KOPT-K1 (cell line): Measurements from ENCODE around the gene PSEN1.

Source experiments
- H3K27ac ChIP-seq: fragments of 200-600 bp; sonication (generic); 2 replicates; pipeline ENCODE4 v1.5.1; 2016; ENCODE audit warnings: antibody characterized with exemption, mild to moderate bottlenecking, low read depth, low read length; ENCODE audit not compliant: poor library complexity, severe bottlenecking
- H3K36me3 ChIP-seq: fragments of 200-600 bp; sonication (generic); 2 replicates; pipeline ENCODE4 v1.5.1; 2017; ENCODE audit warnings: antibody characterized with exemption, mild to moderate bottlenecking, low read length, moderate library complexity; ENCODE audit not compliant: insufficient read depth
- H3K9me3 ChIP-seq: fragments of 200-600 bp; sonication (generic); 2 replicates; pipeline ENCODE4 v1.5.1; 2017; ENCODE audit warnings: antibody characterized with exemption, low read length, mild to moderate bottlenecking; ENCODE audit not compliant: insufficient read depth, poor library complexity, severe bottlenecking

The PSEN1 gene

GRCh38 chr14:73248108-73248868, 112.0 kb downstream of the PSEN1 start:
- Histone ChIP-seq H3K27ac (no peak overlapping the region), H3K9me3 (no peaks in the 10 kb centered on the region), H3K36me3 (no peaks in the 10 kb centered on the region)

DNA sequence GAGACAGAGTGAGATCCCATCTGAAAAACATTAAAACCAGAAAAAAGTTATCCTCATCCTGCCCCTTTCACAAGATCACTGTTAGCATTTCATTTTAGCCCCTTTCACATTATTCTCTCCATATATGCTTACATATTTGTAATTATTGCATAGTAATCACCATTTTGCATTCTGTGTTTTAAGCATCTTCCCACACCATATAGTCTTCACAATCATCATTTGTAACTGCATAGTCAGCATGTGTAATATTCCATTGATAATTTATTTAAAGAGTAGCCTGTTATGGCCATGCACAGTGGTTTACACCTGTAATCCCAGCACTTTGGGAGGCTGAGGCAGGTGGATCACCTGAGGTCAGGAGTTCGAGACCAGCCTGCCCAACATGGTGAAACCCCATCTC, 112.8 kb downstream of the PSEN1 start:
- Histone ChIP-seq H3K27ac (no peak overlapping the region), H3K9me3 (no peaks in the 10 kb centered on the region), H3K36me3 (no peaks in the 10 kb centered on the region)

DNA sequence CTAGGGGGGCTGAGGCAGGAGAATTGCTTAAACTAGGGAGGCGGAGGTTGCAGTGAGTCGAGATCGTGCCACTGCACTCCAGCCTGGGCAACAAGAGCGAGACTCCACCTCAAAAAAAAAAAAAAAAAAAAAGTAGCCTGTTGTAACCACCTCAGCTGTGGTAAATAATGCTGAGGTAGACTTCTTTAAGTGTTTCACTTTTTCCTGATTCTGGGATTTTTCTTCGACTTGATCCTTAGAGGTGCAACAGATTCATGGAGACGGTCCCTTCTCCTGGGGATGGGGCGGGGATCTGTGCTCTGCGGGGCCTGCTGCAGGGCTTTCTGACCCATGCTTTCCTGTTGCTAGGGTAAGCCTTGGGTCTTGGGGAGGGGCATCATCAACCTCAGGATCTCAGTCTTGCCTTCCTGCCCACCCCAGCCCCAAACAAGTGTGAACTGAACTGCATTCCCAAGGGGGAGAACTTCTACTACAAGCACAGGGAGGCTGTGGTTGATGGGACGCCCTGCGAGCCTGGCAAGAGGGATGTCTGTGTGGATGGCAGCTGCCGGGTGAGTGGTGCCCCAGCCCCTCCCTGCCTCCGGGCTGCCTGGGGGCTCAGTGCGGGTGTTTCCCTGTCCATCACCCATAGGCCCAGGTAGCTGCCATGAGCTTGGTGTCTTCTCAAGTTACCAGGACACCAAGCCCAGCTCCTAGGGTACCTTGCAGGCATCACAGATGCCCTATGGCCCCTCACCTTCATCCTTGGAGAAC, 113.4 kb downstream of the PSEN1 start:
- Histone ChIP-seq H3K27ac (no peak overlapping the region), H3K9me3 (no peaks in the 10 kb centered on the region), H3K36me3 (no peaks in the 10 kb centered on the region)

DNA sequence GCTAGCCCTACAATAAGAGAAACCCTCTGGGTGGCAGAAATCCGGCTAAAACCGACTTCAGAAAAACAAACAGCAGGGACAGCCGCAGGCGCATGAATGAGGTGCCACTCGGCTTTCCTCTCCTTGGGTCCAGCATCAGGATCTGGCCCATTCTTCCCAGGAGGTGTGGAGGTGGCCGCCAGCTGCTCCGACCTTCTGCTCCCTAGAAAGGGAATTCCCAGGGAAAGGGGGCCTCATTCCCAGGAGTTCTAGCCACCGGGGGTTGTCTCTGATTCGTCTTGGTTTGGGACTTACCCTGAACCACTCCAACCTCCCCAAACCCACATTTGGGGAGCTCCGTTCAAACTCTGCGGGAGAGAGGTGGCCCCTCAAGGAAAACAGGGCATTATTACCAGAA, 114.0 kb downstream of the PSEN1 start:
- H3K27ac ChIP-seq = no peak overlapping the region
- H3K36me3 ChIP-seq = no peaks in the 10 kb centered on the region
- H3K9me3 ChIP-seq = no peaks in the 10 kb centered on the region

DNA sequence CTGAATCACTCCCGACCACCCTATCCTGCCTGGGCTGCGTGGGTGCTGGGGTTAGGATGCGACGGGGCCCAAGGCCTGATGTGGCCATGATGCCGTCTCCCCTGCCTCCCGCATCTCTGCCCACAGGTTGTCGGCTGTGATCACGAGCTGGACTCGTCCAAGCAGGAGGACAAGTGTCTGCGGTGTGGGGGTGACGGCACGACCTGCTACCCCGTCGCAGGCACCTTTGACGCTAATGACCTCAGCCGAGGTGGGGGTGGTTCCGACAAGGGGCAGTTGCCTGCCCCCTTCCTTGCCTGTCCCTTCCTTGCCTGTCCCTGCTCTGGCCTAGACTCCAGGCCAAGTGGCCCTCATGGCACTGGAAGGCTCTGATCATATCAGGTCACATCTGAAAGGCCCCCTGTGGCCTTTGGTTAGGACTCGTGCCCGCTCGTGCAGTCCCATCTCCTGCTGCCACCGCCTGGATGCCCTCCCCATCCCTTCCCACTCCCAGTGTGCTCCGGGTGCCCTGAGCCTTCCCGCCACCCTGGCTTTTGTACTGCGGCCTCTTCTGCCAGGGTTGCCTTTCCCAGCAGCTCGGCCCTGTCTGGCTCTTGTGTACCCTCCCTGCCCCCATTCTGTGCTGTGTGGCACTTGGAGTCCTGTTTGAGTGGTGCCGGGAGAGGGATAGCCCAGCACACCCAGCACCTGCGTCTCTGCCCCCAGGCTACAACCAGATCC, 114.6 kb downstream of the PSEN1 start:
- Histone ChIP-seq H3K9me3 (no peaks in the 10 kb centered on the region), H3K27ac (no peak overlapping the region), H3K36me3 (no peaks in the 10 kb centered on the region)

DNA sequence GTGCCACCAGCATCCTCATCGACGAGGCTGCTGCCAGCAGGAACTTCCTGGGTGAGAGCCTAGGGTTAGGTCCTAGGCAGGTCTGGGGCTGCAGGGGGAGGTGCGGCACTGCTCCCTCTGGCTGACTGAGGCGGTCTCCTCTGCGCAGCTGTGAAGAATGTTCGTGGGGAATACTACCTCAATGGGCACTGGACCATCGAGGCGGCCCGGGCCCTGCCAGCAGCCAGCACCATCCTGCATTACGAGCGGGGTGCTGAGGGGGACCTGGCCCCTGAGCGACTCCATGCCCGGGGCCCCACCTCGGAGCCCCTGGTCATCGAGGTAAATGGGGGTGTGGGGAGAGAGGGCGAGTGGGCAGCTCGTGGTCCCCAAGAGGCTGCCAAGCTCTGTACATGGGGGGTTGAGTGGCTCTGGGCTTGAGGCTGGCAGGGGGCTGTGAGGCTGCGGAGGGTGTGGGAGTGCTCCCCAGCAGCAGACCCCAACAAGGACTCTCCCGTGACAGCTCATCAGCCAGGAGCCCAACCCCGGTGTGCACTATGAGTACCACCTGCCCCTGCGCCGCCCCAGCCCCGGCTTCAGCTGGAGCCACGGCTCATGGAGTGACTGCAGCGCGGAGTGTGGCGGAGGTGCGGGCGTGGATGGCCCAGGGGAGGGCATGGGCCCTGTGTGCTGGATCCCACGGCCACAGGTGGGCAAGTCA, 115.4 kb downstream of the PSEN1 start:
- H3K36me3 ChIP-seq = no peaks in the 10 kb centered on the region
- H3K27ac ChIP-seq = no peak overlapping the region

GRCh38 chr14:73252491-73253322, 116.4 kb downstream of the PSEN1 start:
- no peaks in the 10 kb centered on the region for H3K36me3 ChIP-seq
- H3K27ac ChIP-seq = no peak overlapping the region
- no peaks in the 10 kb centered on the region for H3K9me3 ChIP-seq

More for the DNA sequence above, 115.4 kb downstream of the PSEN1 start:
- H3K9me3 ChIP-seq = no peaks in the 10 kb centered on the region

DNA sequence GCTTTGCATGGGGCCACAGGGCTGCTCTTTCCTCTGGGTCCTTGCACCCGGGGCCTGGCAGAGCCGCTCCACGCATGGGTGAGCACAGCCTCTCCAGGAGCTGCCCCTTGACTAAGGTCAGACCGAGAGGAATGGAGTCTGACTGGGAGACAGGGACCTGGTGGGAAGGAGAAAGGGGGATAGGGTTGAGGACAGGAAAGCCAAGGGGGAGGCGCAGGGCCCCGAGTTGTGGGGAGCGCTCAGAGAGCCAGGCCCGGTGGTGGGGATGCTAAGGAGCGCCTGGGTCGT, 117.0 kb downstream of the PSEN1 start:
- H3K36me3 ChIP-seq = no peaks in the 10 kb centered on the region
- no peaks in the 10 kb centered on the region for H3K9me3 ChIP-seq
- H3K27ac ChIP-seq = no peak overlapping the region

GRCh38 chr14:73253721-73254120, 117.4 kb downstream of the PSEN1 start:
- Histone ChIP-seq H3K9me3 (no peaks in the 10 kb centered on the region), H3K36me3 (no peaks in the 10 kb centered on the region)

GRCh38 chr14:73254247-73255004, 118.1 kb downstream of the PSEN1 start:
- Histone ChIP-seq H3K27ac (no peak overlapping the region), H3K9me3 (no peaks in the 10 kb centered on the region), H3K36me3 (no peaks in the 10 kb centered on the region)

More at GRCh38 chr14:73253721-73254120, 117.4 kb downstream of the PSEN1 start:
- no peak overlapping the region for H3K27ac ChIP-seq

DNA sequence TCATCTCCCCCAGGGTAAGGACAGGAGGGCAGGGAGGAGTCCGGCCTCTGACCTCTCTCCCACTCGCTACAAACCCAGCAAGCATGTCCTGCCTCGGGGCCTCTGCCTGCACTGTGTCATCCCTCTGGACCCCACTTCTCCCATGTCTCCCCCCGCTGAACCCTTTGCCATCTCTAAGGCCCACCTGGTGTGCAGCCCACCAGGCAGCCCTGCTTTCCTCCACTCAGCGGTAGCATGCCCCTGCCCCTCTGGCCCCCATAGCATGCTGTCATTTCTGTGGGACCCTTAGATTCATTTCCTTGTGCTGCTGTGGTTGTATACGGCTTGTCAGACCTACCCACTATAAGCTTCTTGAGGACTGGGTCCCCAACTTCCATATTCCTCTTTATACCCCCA, 118.7 kb downstream of the PSEN1 start:
- Histone ChIP-seq H3K27ac (no peak overlapping the region), H3K36me3 (no peaks in the 10 kb centered on the region), H3K9me3 (no peaks in the 10 kb centered on the region)

DNA sequence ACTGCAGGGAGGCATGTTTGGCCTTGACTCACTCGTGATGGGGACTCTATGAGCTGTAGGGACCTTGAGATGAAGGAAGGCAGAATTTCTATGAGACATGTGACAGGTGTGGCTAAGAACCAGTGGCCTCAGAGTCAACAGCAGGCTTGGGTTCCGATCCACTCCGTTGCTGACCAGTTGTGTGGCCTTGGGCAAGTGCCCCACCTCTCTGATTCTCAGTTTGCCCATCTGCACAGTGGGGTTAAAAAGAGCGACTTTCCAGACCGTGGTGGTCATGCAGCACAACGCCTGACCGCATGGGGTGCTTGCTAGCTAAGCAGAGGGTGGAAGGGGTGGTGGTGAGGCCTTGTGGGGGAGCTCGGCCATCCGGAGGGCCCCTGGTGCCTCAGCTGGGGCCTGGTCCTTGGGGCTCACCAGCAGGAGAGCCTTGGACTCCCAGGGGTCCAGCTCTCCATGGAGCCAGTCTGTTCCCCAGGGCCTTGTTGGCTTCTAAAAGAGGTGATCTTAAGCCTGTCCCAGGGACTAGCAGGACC, 119.5 kb downstream of the PSEN1 start:
- H3K9me3 ChIP-seq = no peaks in the 10 kb centered on the region
- H3K27ac ChIP-seq = no peak overlapping the region
- no peaks in the 10 kb centered on the region for H3K36me3 ChIP-seq

DNA sequence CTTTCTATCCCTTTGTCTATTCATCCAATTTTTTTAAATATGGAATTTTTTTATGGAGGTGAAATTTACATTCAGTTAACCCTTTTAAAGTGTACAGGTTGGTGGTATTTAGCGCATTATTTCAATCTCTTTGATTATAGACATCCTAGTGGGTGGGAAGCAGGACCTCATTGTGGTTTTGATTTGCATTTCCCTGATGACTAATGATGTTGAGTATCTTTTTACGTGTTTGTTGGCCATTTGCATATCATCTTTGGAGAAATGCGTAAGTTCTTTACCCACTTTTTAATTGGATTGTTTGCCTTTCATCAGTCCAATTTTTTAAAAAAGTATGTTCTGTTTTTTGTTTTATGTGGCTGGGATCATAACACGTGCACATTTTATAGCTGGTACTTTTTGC, 121.8 kb downstream of the PSEN1 start:
- Histone ChIP-seq H3K27ac (no peak overlapping the region), H3K36me3 (no peaks in the 10 kb centered on the region), H3K9me3 (no peaks in the 10 kb centered on the region)
